RWPE1 (cell line): Measurements from ENCODE around the gene RBM48.

ENCODE experiments used
- CTCF ChIA-PET: fragments of 350-600 bp; sonication (Branson Sonifier 250); formaldehyde crosslinking; extraction: SDS; loops from one replicate; lab custom pipeline; 2021; lab: Yijun Ruan, JAX
- POLR2A ChIA-PET: fragments of 400-600 bp; formaldehyde crosslinking; extraction: SDS; loops from one replicate; lab custom pipeline; 2020; ENCODE audit warnings: antibody characterized with exemption; ENCODE audit not compliant: low non-redundant PET; lab: Yijun Ruan, JAX
- DNase-seq: peaks from one replicate; pipeline ENCODE4 v3.0.0; 2012; ENCODE audit warnings: low spot score
- H3K27ac ChIP-seq: fragments of 450-650 bp; 2 replicates; pipeline ENCODE4 v1.5.1; 2017
- CTCF ChIP-seq: fragments of 450-650 bp; conservative IDR thresholded peaks from 2 replicates; pipeline ENCODE4 v1.5.1; 2017; ENCODE audit warnings: low read depth, mild to moderate bottlenecking

The RBM48 gene

GRCh38 chr7:92557808-92558362 lies 29.3 kb downstream of the RBM48 start:
- ChIA-PET CTCF (interaction anchor here (0.7 kb wide), 1 partner anchor 400 kb away, joined by 3 read pairs; no protein-coding TSS in a partner anchor), POLR2A (no interaction called here)
- DNase-seq: no peak
- H3K27ac ChIP-seq: no peak overlapping the region
- no peak for TF ChIP-seq CTCF

- ChIA-PET CTCF (no interaction called here), POLR2A (no interaction called here)
- no peak for DNase-seq
- TF ChIP-seq CTCF: no peak
- no peak overlapping the region for H3K27ac ChIP-seq
Measured at GRCh38 chr7:92560602-92561001, 32.0 kb downstream of the RBM48 start.

GRCh38 chr7:92563345-92563744 lies 34.8 kb downstream of the RBM48 start:
- TF ChIP-seq CTCF: no peak
- CTCF ChIA-PET: no interaction called here
- no peak overlapping the region for H3K27ac ChIP-seq
- POLR2A ChIA-PET: no interaction called here
- no peak for DNase-seq

GRCh38 chr7:92567460-92567859 lies 38.9 kb downstream of the RBM48 start:
- TF ChIP-seq CTCF: no peak
- ChIA-PET POLR2A (no interaction called here), CTCF (interaction anchor here (0.6 to 0.7 kb wide), 2 partner anchors 42 to 647 kb away, joined by 3 read pairs; no protein-coding TSS in a partner anchor)
- DNase-seq: no peak
- H3K27ac ChIP-seq: no peak overlapping the region

GRCh38 chr7:92569137-92569536 lies 40.5 kb downstream of the RBM48 start:
- H3K27ac ChIP-seq: no peak overlapping the region
- POLR2A ChIA-PET: no interaction called here
- DNase-seq: no peak
- no peak for TF ChIP-seq CTCF
- CTCF ChIA-PET: no interaction called here

GRCh38 chr7:92576296-92576695 lies 47.7 kb downstream of the RBM48 start:
- TF ChIP-seq CTCF: no peak
- ChIA-PET CTCF (interaction anchor here (0.5 kb wide), 1 partner anchor 446 kb away, joined by 3 read pairs; no protein-coding TSS in a partner anchor), POLR2A (no interaction called here)
- no peak overlapping the region for H3K27ac ChIP-seq
- DNase-seq: no peak
